ENCODE measurements around the gene AGBL4.

The AGBL4 gene

GRCh38 chr1:48784301-48784700 lies 1239.5 kb downstream of the AGBL4 start:
- no peak overlapping the region for H3K27ac ChIP-seq
- TF ChIP-seq ZFX (IDR thresholded peaks at IDR 0.05; ENCODE audit: borderline replicate concordance) (no peak), CTCF (IDR thresholded peaks at IDR 0.05) (no peak)

DNA sequence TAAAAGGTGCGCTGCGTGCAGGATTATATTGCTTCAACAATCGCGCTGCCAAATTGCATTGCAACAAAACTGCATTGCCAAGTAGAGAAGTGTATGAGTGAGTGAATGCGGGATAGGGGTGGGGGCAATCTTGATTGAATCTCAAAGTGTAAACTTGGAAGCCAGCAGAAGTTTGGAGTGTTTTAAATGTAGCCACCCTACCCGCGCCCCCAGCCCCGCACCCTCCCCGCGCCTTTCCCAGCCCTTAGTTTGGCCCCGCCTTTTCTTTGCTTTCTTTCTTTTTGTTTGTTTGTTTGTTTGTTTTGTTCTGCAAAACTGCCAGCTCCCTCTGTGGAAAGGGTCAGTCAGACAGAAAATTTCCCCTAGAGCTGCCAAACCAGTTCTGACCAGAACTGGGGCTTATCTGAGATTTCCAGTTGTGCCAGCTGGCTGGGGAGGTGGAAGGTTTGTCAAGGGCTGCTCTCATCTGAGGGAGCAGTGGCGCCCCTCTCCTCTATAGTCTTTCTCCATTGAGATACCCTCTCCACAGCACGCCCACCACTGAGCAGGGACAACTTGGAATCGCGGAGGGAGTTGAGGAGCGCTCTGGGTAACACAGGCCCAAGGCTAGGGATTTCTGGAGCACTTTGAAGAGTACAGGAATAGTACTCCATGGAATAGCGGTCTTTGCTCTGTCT lies 1246.4 kb downstream of the AGBL4 start:
- H3K27ac ChIP-seq = no peak overlapping the region
- TF ChIP-seq CTCF (IDR thresholded peaks at IDR 0.05) (no peak), ZFX (IDR thresholded peaks at IDR 0.05; ENCODE audit: borderline replicate concordance) (no peak)

DNA sequence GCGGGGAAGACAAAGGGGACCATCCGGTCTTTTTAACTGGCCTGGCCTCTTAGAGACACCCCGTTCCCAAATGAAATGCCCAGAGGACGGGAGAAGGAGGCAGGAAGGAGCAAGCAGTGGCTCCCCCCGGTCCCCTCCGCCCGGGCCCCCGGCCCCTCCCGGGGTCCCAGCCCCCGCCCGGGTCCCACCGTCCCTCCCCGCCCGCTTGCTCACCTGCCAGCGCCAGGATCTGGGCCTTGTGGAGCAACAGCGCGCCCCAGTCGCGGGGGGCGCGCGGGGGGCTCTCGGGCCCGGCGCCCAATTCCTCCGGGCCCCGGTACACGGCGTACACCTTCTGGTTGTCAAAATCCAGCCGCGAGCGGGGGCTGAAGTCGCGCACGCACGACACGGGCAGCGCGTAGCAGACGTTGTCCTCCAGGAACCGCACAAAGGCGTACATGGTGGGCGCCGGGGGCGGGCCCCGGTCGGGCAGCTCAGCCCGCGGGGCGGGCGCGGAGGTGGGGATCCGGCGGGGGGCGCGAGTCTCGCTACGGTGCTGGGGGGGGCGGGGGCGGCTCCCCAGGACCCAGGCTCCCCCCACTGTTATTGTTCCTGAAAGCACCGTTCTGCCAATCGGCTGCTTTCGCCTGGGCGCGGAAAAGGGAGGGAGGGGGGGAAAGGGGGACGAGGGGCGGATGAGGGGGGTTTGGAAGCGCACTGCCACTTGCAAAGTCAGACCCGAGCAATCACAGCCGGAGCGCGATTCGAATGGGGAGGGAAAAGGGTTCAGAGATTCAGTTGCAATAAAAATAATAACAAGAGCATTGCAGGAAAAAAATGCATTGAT lies 1247.1 kb downstream of the AGBL4 start, which contains the start of gene BEND5:
TSS of gene BEND5 (minus strand) at position 499 of the 826 bp plus-strand sequence. CDS start at position 439, 60 bp downstream.
- no peak within 1 kb of the TSS for H3K27ac ChIP-seq
- no peak for TF ChIP-seq CTCF (IDR thresholded peaks at IDR 0.05)
- TF ChIP-seq ZFX (IDR thresholded peaks at IDR 0.05; ENCODE audit: borderline replicate concordance) = no peak

DNA sequence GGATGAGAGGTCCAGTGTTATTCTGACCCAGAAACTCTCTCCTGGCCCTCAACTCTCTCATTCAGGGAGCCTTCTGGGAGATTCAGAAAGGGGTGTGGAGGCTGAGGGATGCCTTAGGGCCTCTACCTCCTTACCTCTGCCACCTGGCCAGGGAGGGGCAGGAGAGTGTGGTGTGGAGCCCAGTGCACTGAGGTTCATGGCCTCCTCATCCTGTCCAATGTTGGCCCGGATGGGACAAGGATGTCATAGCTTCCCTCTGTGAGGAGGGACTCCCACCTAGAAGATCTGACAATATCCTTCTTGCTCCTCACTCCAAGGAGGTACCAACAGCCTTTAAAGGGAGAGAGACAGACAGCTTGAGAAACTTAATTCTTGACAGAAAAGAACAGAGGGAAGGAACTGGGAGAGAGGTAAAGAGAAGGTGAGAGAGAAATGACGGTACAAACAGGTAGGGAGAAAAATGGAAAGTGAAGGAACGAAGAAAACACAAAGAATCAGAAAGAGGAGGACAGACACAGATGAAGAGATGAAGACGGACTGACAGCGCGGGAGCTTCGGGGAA lies 1247.8 kb downstream of the AGBL4 start:
- TF ChIP-seq ZFX (IDR thresholded peaks at IDR 0.05; ENCODE audit: borderline replicate concordance) (no peak), CTCF (IDR thresholded peaks at IDR 0.05) (no peak)
- H3K27ac ChIP-seq = no peak overlapping the region

DNA sequence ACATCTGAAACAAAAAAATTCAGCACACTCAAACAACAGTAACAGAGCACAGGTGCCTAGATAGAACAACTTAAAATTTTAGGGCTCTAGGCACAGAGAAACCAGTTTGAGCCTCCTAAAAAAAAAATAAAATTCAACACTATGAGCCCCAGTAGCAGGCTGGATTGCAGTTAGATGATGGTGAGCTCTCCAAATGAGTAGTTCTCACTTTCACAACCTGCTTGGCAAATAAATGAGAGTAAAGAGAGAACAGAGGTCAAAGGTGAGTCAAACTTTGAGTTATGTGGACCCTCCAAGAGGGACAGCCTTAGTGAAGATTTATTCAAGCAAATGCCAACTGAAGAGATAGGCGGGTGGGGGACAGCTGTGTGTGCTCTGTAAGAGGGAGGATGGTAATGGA lies 1250.6 kb downstream of the AGBL4 start:
- H3K27ac ChIP-seq = no peak overlapping the region
- TF ChIP-seq CTCF (IDR thresholded peaks at IDR 0.05) (no peak), ZFX (IDR thresholded peaks at IDR 0.05; ENCODE audit: borderline replicate concordance) (no peak)

GRCh38 chr1:48772211-48772610 lies 1251.5 kb downstream of the AGBL4 start:
- H3K27ac ChIP-seq = no peak overlapping the region
- no peak for TF ChIP-seq CTCF (IDR thresholded peaks at IDR 0.05)
- TF ChIP-seq ZFX (IDR thresholded peaks at IDR 0.05; ENCODE audit: borderline replicate concordance) = no peak

DNA sequence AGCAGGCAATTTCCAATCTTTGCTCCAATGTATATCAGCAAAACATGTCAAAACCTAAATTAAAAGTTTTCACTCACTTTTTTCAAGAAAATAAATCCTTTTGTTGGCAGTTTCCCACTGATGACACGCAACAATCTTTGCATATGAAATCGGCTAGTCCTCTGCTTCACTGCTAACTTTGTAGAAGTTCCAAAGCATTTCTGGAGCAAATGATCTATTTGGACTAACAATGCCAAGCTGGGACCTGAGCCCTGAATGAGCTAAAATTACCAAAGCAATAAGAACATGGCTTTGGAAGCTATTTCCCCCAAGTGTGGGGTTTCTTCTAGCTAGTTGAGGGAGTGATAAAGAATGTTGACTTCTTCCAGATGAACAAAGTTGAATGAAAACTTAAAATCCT lies 1252.2 kb downstream of the AGBL4 start:
- H3K27ac ChIP-seq = no peak overlapping the region
- TF ChIP-seq ZFX (IDR thresholded peaks at IDR 0.05; ENCODE audit: borderline replicate concordance) (no peak), CTCF (IDR thresholded peaks at IDR 0.05) (no peak)

All from 22Rv1 (cell line).